CD4-positive, alpha-beta T cell (primary cell): ENCODE results near the gene LCN1. TPM values are rescaled to one million over a fixed set of nuclear protein-coding genes. Genes with fewer than 3 reads are reported as not detected.

ENCODE experiments used
- ATAC-seq: fragments of 200-7000 bp; cut with Tn5 transposase; one replicate; pipeline ENCODE4 v1.10.0; 2022; ENCODE audit warnings: mild to moderate bottlenecking; ENCODE audit not compliant: poor library complexity
- CTCF ChIA-PET: fragments of 350-600 bp; sonication (Branson Sonifier 250); formaldehyde crosslinking; loops from one replicate; lab custom pipeline; 2021; ENCODE audit warnings: antibody characterized with exemption, inconsistent platforms; lab: Charles Lee
- POLR2A ChIA-PET: fragments of 350-600 bp; sonication (Branson Sonifier 250); formaldehyde crosslinking; loops from one replicate; lab custom pipeline; 2021; ENCODE audit warnings: antibody characterized with exemption, inconsistent platforms; lab: Charles Lee
- DNase-seq, 14 experiments: peaks; one replicate each; pipeline ENCODE4 v3.0.0-alpha.2; 2013 to 2020; ENCODE audit warnings: mixed read lengths in 2 of 14
- H3K27ac ChIP-seq, 2 donors: one replicate each; pipeline versions ENCODE4 v1.5.1 to v1.7.0; 2013; ENCODE audit warnings: low read length in 2 of 2, low read depth in 1 of 2, mild to moderate bottlenecking in 1 of 2
- H3K27me3 ChIP-seq, 2 experiments: 1 replicate in 1 of 2; 2 replicates in 1 of 2; pipeline versions ENCODE4 v1.6.1 to v1.7.0; 2013; ENCODE audit warnings: low read length in 2 of 2, control low read depth in 1 of 2, mild to moderate bottlenecking in 1 of 2, moderate library complexity in 1 of 2; ENCODE audit not compliant: insufficient read depth in 2 of 2, control insufficient read depth in 1 of 2
- H3K36me3 ChIP-seq: one replicate; pipeline ENCODE4 v1.6.1; 2013; ENCODE audit warnings: low read length, control low read depth; ENCODE audit not compliant: insufficient read depth
- H3K4me1 ChIP-seq: one replicate; pipeline ENCODE4 v1.6.1; 2013; ENCODE audit warnings: low read length, control low read depth; ENCODE audit not compliant: insufficient read depth
- H3K4me3 ChIP-seq: one replicate; pipeline ENCODE4 v1.5.1; 2013; ENCODE audit warnings: mild to moderate bottlenecking, low read length, moderate library complexity
- H3K9me3 ChIP-seq, 2 experiments: 1 replicate in 1 of 2; 2 replicates in 1 of 2; pipeline versions ENCODE4 v1.6.1 to v1.7.0; 2013; ENCODE audit warnings: low read length in 2 of 2, mild to moderate bottlenecking in 2 of 2, control low read depth in 1 of 2, moderate library complexity in 1 of 2; ENCODE audit not compliant: control insufficient read depth in 1 of 2, insufficient read depth in 1 of 2
- H3K27ac Mint-ChIP-seq: one replicate; pipeline ENCODE4 v1.8.0; 2020; ENCODE audit warnings: mixed read lengths
- H3K27me3 Mint-ChIP-seq: one replicate; pipeline ENCODE4 v1.8.0; 2021; ENCODE audit warnings: mixed read lengths
- H3K36me3 Mint-ChIP-seq: one replicate; pipeline ENCODE4 v1.8.0; 2021; ENCODE audit warnings: low read depth, mixed read lengths
- H3K4me1 Mint-ChIP-seq: one replicate; pipeline ENCODE4 v1.8.0; 2021; ENCODE audit warnings: low read depth, mixed read lengths
- H3K4me3 Mint-ChIP-seq: one replicate; pipeline ENCODE4 v1.8.0; 2020; ENCODE audit warnings: mild to moderate bottlenecking, mixed read lengths
- H3K9me3 Mint-ChIP-seq: one replicate; pipeline ENCODE4 v1.8.0; 2020; ENCODE audit warnings: mixed read lengths
- CTCF ChIP-seq: fragments of 200-600 bp; IDR thresholded peaks from one replicate; pipeline ENCODE4 v1.8.0; 2022; ENCODE audit warnings: antibody characterized with exemption, mild to moderate bottlenecking
- intact Hi-C, 2 experiments: fragments of 100-400 bp; cut with DNase I in 1 of 2; cut with micrococcal nuclease in 1 of 2; formaldehyde crosslinking; loops; one replicate each; pipeline versions ENCODE4 v1.15.1 to v1.9.0; 2023 to 2025; cut with DNase I, micrococcal nuclease
- total RNA-seq, 174 experiments: library from RNA in 2 of 174; stranded (reverse) in 2 of 174; gene quantifications; one replicate each; pipeline ENCODE4 v1.2.3 and lab custom pipeline; 2021 to 2026

LCN1 gene
- total RNA-seq, 2 experiments from 2014 or later, result not detected

GRCh38 chr9:135474915-135475314 lies 46.3 kb upstream of the LCN1 start:
- peaks cover 0 to 3% of the 10 kb centered on the region in 2 experiments for H3K9me3 ChIP-seq
- Mint-ChIP-seq H3K36me3 (no peaks in the 10 kb centered on the region), H3K9me3 (no peaks in the 10 kb centered on the region), H3K4me3 (no peak overlapping the region), H3K27me3 (peaks cover 47% of the 10 kb centered on the region), H3K27ac (no peak overlapping the region), H3K4me1 (peaks cover 13% of the 10 kb centered on the region)
- no peak overlapping the region for H3K27ac ChIP-seq
- H3K4me1 ChIP-seq, result peaks cover 3% of the 10 kb centered on the region
- H3K36me3 ChIP-seq, result no peaks in the 10 kb centered on the region
- intact Hi-C loops, result no loop called here
- ChIA-PET CTCF (no interaction called here), POLR2A (no interaction called here)
- TF ChIP-seq CTCF, result no peak
- no peak for ATAC-seq
- peaks cover 6 to 14% of the 10 kb centered on the region in 2 experiments for H3K27me3 ChIP-seq
- DNase-seq, result peak in 3 of 14 experiments; percentile 19 to 29 (median 27)
- no peak overlapping the region for H3K4me3 ChIP-seq

GRCh38 chr9:135476561-135477355 lies 44.5 kb upstream of the LCN1 start:
- peaks cover 40% of the 10 kb centered on the region for H3K27me3 Mint-ChIP-seq
- Histone ChIP-seq H3K27ac (no peak overlapping the region), H3K9me3 (peaks cover 0 to 9% of the 10 kb centered on the region in 2 experiments), H3K4me1 (peaks cover 14% of the 10 kb centered on the region), H3K4me3 (no peak overlapping the region), H3K36me3 (no peaks in the 10 kb centered on the region), H3K27me3 (peaks cover 21 to 26% of the 10 kb centered on the region in 2 experiments)
- H3K27ac Mint-ChIP-seq, result no peak overlapping the region
- H3K36me3 Mint-ChIP-seq, result no peaks in the 10 kb centered on the region
- H3K9me3 Mint-ChIP-seq, result no peaks in the 10 kb centered on the region
- ChIA-PET CTCF (no interaction called here), POLR2A (no interaction called here)
- H3K4me1 Mint-ChIP-seq, result peaks cover 14% of the 10 kb centered on the region
- no peak for TF ChIP-seq CTCF
- DNase-seq, result no peak
- H3K4me3 Mint-ChIP-seq, result peak overlapping the region; percentile 55
- no peak for ATAC-seq
- intact Hi-C loops, result no loop called here

GRCh38 chr9:135478191-135478590 lies 43.0 kb upstream of the LCN1 start:
- intact Hi-C loops, result no loop called here
- peak overlapping the region; percentile 95 for H3K4me3 Mint-ChIP-seq
- peaks cover 0 to 9% of the 10 kb centered on the region in 2 experiments for H3K9me3 ChIP-seq
- no peak overlapping the region for H3K27ac Mint-ChIP-seq
- H3K27me3 ChIP-seq, result peaks cover 28 to 36% of the 10 kb centered on the region in 2 experiments
- H3K4me3 ChIP-seq, result no peak overlapping the region
- CTCF ChIA-PET, result no interaction called here
- peaks cover 50% of the 10 kb centered on the region for H3K27me3 Mint-ChIP-seq
- TF ChIP-seq CTCF, result no peak
- POLR2A ChIA-PET, result interaction anchor here (0.6 kb wide), 1 partner anchor 11 kb away, joined by 3 read pairs; no protein-coding TSS in a partner anchor
- ATAC-seq (no peak), DNase-seq (no peak)
- H3K36me3 ChIP-seq, result no peaks in the 10 kb centered on the region
- H3K27ac ChIP-seq, result no peak overlapping the region
- H3K9me3 Mint-ChIP-seq, result no peaks in the 10 kb centered on the region
- H3K4me1 Mint-ChIP-seq, result peaks cover 19% of the 10 kb centered on the region
- H3K4me1 ChIP-seq, result peaks cover 14% of the 10 kb centered on the region
- H3K36me3 Mint-ChIP-seq, result no peaks in the 10 kb centered on the region
